Colon (tissue), 2 donors: Measurements from ENCODE around the gene FAIM.
"Not testable (repeated sequence)": the region's sequence is repeated elsewhere in the genome, so short reads cannot be mapped to it uniquely, and the experiment has no call there.

Experiments used
- FAIRE-seq: peaks from 2 replicates; lab custom pipeline; 2012; peaks lifted over from hg19 to GRCh38; lab: Jason Lieb, UNC
- donor health status: control.
- donor health status: control.

The FAIM gene

GRCh38 chr3:138601661-138602060 is 6.9 kb upstream of the FAIM start:
- not testable (repeated sequence) for FAIRE-seq

GRCh38 chr3:138604106-138604595 is 4.4 kb upstream of the FAIM start:
- FAIRE-seq = not testable (repeated sequence)

- no peak for FAIRE-seq
Measured at GRCh38 chr3:138609898-138610266, 1.3 kb downstream of the FAIM start.

DNA sequence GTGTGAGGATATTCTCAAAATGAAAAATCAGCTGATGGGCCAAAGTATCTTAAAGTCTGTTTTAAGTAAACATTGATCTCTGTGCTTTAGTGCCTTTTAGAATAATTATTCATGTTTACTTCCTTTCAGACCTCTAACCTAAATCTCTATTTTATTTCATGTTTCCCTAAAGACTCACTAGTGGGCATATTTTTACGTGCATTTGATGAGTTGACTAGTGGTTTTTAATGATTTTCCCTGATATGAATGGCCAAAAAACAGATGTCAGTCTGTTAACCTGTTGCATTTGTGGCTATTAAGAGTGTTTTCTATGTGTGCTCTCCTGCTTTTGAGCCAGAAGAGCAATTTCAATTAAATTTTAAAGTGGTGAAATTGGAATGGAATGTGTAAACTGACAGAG is 6.9 kb downstream of the FAIM start:
- FAIRE-seq = no peak

DNA sequence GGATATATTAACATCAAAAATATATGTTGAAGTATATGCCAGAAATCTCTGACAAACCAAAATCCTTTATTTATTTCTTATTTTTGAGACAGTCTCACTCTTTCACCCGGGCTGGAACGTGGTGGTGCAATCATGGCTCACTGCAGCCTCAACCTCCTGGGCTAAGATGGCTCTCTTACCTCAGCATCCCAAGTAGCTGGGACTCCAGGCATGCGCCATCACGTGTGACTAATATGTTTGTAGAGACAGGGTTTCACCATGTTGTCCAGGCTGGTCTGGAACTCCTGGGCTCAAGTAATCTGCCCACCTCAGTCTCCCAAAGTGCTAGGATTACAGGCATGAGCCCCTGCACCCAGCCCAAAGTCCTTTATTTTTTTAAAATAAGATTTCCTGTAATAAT is 11.9 kb downstream of the FAIM start:
- no peak for FAIRE-seq

DNA sequence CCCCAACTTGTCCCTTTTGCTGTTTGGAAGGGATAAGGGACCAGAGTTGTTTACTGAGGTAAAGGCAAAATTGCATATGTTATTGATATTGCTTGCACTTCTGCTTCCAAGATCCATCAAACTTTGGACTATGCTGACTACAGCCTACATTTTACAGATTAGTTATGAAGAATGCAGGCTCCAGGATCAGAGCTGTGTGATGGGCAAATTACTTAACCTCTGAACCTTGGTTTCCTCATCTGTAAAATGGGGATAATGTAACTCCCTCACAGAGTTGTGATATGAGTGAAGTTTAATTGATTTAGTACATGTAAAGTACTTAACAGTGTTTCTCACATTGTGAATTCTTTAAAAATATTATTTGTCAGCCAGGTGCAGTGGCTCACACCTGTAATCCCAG is 15.9 kb downstream of the FAIM start:
- FAIRE-seq = no peak

- no peak for FAIRE-seq
Measured at GRCh38 chr3:138625707-138626365, 17.3 kb downstream of the FAIM start.

DNA sequence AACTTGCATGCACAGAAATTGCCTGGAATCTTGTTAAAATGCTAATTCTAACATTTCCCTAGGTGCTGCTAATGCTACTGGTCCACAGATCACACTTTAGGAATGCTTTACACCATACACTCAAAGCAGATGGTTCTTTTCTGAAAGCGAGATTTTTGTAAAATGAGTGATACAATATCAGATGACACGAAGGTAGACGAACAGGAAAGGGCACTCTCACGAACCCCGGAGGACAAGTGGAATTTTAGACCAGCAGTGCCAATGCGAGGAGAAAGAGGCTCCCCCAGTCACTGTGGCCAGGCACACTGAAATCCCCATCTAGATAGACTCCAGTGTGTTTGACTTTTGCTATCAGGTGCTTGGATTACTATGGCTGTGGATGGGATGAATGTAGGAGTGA is 21.0 kb downstream of the FAIM start:
- no peak for FAIRE-seq

- no peak for FAIRE-seq
Measured at GRCh38 chr3:138638641-138639040, 30.1 kb downstream of the FAIM start.

- FAIRE-seq = no peak
Measured at GRCh38 chr3:138640537-138640936, 32.0 kb downstream of the FAIM start.

GRCh38 chr3:138642226-138642926 is 33.8 kb downstream of the FAIM start:
- FAIRE-seq = no peak

GRCh38 chr3:138642927-138643253 is 34.3 kb downstream of the FAIM start:
- FAIRE-seq = no peak

GRCh38 chr3:138646008-138646407 is 37.4 kb downstream of the FAIM start:
- no peak for FAIRE-seq

DNA sequence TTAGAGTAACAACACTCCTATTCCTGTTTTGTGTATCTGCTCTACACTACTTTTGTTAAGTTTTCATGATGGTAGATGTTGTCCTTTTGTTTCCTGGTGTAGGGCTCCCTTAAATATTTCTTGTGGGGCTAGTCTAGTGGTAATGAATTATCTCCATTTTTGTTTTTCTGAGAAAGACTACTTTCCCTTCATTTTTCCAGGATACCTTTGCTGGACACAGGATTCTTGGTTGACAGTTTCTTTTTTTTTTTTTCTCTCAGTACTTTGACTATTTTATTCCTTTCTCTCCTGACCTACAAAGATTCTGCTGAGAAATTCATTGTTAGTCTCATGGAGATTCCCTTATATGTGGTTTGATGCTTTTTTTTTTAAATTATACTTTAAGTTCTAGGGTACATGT is 37.9 kb downstream of the FAIM start:
- FAIRE-seq = no peak

GRCh38 chr3:138649134-138649533 is 40.6 kb downstream of the FAIM start:
- no peak for FAIRE-seq

- FAIRE-seq = no peak
Measured at GRCh38 chr3:138653567-138653966, 45.0 kb downstream of the FAIM start.

DNA sequence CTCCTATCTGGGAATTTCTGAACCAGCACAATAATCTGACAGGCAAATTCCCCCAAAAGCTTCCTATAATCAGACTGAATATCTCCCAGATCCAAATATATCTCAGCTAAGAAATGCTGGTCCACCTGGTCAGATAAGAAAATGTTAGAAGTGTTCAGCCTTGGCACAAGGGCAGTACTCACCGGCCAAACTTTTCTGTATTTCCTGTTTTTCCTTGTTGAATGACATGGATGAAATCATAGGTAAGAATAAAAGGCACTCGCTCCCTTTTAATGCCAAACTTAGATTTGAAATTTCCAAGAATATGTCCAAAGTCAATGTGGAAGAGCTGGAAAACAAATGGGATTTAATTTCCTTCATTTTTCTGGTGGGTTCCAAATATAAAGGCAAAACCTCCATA is 48.9 kb downstream of the FAIM start:
- no peak for FAIRE-seq

DNA sequence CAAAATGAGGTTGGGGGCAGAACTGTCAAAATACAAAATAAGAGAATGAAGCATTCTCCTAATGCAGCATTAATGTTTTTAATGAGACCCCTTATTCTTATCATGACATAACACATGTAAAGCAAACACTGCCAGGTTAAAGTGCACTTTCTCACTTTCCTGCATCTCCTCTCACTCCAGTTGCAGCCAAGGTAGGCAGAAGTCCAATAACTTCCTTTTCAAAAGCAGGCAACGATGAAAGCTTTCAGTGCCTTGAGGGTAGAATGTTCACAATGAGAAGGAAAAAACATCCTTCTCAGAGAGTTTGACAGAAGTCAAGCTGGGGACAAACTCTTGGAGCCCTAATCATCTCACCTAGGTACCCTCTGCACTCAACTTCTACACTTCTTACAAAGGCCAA is 59.5 kb downstream of the FAIM start:
- FAIRE-seq = no peak

GRCh38 chr3:138670407-138670806 is 61.8 kb downstream of the FAIM start:
- FAIRE-seq = no peak

GRCh38 chr3:138673641-138674530 is 65.3 kb downstream of the FAIM start:
- no peak for FAIRE-seq

GRCh38 chr3:138675393-138675792 is 66.8 kb downstream of the FAIM start:
- FAIRE-seq = no peak

- FAIRE-seq = no peak
Measured at GRCh38 chr3:138678086-138678485, 69.5 kb downstream of the FAIM start.

GRCh38 chr3:138678874-138679392 is 70.4 kb downstream of the FAIM start:
- no peak for FAIRE-seq
